ENCODE results near the gene RALY. TPM values are rescaled to one million over a fixed set of nuclear protein-coding genes. Genes with fewer than 3 reads are reported as not detected.
A peak's percentile ranks its signal among the peaks of the same experiment; 100 is the strongest.

The RALY gene
- total RNA-seq, 6 donors from 2014 or later, result 116 to 157 (median 147) TPM

DNA sequence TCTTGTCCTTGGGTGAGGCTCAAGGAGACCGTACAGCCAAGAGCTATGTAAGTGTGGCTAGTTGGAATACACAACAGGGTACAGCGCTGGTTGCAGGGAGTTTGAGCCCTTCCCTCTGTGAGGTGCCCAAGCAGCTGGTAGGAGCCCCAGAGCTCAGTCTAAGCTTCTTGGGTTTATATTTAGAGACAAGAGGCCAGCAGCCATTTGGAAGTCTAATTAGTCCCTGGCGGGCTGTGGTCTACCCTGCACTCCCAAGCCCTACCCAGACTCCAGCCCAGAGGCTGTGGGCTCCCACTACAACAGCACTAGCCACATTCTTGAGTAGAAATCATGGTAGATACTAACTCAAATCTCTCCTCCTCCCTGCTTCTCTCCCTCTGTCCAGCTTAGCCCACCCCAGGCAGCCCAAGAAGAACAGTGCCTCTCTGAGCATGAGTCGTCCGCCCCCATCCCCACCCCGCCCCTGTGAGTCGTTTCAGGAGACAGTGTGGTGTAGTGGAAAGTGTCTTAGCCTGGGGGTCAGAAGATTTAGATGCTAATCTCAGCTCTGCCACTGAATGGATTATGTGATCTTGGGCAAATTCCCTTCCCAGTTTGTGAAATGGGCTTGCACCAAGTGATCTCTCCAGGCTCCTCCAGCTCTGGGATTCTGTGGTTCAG is 80.5 kb downstream of the RALY start:
- DNase-seq (no peak), ATAC-seq (ENCODE audit: low FRiP score in 2 of 2) (no peak)
- Histone ChIP-seq H3K4me1 (peaks cover 5 to 11% (median 9%) of the 10 kb centered on the region in 4 donors), H3K27ac (no peak overlapping the region), H3K27me3 (no peaks in the 10 kb centered on the region), H3K4me3 (no peak overlapping the region), H3K9me3 (no peaks in the 10 kb centered on the region), H3K36me3 (peaks cover 6 to 70% (median 54%) of the 10 kb centered on the region in 4 donors)
- TF ChIP-seq, protein P1, sequence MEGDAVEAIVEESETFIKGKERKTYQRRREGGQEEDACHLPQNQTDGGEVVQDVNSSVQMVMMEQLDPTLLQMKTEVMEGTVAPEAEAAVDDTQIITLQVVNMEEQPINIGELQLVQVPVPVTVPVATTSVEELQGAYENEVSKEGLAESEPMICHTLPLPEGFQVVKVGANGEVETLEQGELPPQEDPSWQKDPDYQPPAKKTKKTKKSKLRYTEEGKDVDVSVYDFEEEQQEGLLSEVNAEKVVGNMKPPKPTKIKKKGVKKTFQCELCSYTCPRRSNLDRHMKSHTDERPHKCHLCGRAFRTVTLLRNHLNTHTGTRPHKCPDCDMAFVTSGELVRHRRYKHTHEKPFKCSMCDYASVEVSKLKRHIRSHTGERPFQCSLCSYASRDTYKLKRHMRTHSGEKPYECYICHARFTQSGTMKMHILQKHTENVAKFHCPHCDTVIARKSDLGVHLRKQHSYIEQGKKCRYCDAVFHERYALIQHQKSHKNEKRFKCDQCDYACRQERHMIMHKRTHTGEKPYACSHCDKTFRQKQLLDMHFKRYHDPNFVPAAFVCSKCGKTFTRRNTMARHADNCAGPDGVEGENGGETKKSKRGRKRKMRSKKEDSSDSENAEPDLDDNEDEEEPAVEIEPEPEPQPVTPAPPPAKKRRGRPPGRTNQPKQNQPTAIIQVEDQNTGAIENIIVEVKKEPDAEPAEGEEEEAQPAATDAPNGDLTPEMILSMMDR (IDR thresholded peaks at IDR 0.05), result no peak
- no peak for TF ChIP-seq POLR2A (IDR thresholded peaks at IDR 0.05)
- no peak for TF ChIP-seq POLR2AphosphoS5 (IDR thresholded peaks at IDR 0.05)
- TF ChIP-seq EP300 (IDR thresholded peaks at IDR 0.05), result no peak
- WGBS, 2 donors, result 86 to 96% methylated on average over 5 to 7 of the region's 7 CpGs

GRCh38 chr20:34075647-34076046 is 81.9 kb downstream of the RALY start:
- H3K27ac ChIP-seq, result no peak overlapping the region
- no peaks in the 10 kb centered on the region for H3K27me3 ChIP-seq
- no peak overlapping the region for H3K4me3 ChIP-seq
- ATAC-seq (ENCODE audit: low FRiP score in 2 of 2), result no peak
- H3K36me3 ChIP-seq, result peaks cover 6 to 83% (median 67%) of the 10 kb centered on the region in 4 donors
- TF ChIP-seq, protein P1 (IDR thresholded peaks at IDR 0.05), result peak in 1 of 6 experiments; percentile 6
- no peak for TF ChIP-seq POLR2A (IDR thresholded peaks at IDR 0.05)
- TF ChIP-seq POLR2AphosphoS5 (IDR thresholded peaks at IDR 0.05), result no peak
- WGBS, 2 donors, result 91 to 94% methylated on average over 15 to 16 of the region's 16 CpGs
- H3K4me1 ChIP-seq, result no peaks in the 10 kb centered on the region
- peak in 1 of 2 donors; percentile 52 for DNase-seq
- no peaks in the 10 kb centered on the region for H3K9me3 ChIP-seq

DNA sequence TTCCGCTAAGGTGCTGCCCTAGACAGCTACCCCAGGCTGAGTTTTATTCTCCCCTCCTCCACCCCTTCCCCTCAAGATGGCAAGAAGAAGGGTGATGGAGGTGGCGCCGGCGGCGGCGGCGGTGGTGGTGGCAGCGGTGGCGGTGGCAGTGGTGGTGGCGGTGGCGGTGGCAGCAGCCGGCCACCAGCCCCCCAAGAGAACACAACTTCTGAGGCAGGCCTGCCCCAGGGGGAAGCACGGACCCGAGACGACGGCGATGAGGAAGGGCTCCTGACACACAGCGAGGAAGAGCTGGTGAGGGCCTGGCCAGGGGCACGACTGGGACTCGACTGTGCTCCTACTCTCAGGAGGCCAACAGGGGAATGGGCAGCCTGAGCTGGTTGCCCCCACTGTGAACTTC is 83.2 kb downstream of the RALY start:
- no peak overlapping the region for H3K27ac ChIP-seq
- H3K4me1 ChIP-seq, result peaks cover 0 to 6% (median 2%) of the 10 kb centered on the region in 4 donors
- no peaks in the 10 kb centered on the region for H3K9me3 ChIP-seq
- H3K4me3 ChIP-seq, result no peak overlapping the region
- peaks cover 6 to 94% (median 72%) of the 10 kb centered on the region in 4 donors for H3K36me3 ChIP-seq
- H3K27me3 ChIP-seq, result no peaks in the 10 kb centered on the region
- peak in 1 of 2 donors; percentile 60 for DNase-seq
- 95 to 96% methylated on average over 17 to 20 of the region's 20 CpGs for WGBS, 2 donors
- TF ChIP-seq, protein P1 (IDR thresholded peaks at IDR 0.05), result no peak
- TF ChIP-seq EP300 (IDR thresholded peaks at IDR 0.05), result no peak
- TF ChIP-seq POLR2A (IDR thresholded peaks at IDR 0.05), result no peak
- no peak for TF ChIP-seq POLR2AphosphoS5 (IDR thresholded peaks at IDR 0.05)
- no peak for ATAC-seq (ENCODE audit: low FRiP score in 2 of 2)

- Histone ChIP-seq H3K4me3 (no peak overlapping the region), H3K9me3 (no peaks in the 10 kb centered on the region), H3K4me1 (peaks cover 5 to 22% (median 14%) of the 10 kb centered on the region in 4 donors), H3K27ac (no peak overlapping the region), H3K27me3 (no peaks in the 10 kb centered on the region), H3K36me3 (peaks cover 2 to 94% (median 67%) of the 10 kb centered on the region in 4 donors)
- WGBS, 2 donors, result 98 to 100% methylated on average over 3 to 5 of the region's 5 CpGs
- ATAC-seq (ENCODE audit: low FRiP score in 2 of 2), result no peak
- DNase-seq, result no peak
- TF ChIP-seq EP300 (IDR thresholded peaks at IDR 0.05) (no peak), POLR2A (IDR thresholded peaks at IDR 0.05) (no peak), POLR2AphosphoS5 (IDR thresholded peaks at IDR 0.05) (no peak)
- TF ChIP-seq, protein P1 (IDR thresholded peaks at IDR 0.05), result no peak
Observed at GRCh38 chr20:34078540-34078939, 84.8 kb downstream of the RALY start.

DNA sequence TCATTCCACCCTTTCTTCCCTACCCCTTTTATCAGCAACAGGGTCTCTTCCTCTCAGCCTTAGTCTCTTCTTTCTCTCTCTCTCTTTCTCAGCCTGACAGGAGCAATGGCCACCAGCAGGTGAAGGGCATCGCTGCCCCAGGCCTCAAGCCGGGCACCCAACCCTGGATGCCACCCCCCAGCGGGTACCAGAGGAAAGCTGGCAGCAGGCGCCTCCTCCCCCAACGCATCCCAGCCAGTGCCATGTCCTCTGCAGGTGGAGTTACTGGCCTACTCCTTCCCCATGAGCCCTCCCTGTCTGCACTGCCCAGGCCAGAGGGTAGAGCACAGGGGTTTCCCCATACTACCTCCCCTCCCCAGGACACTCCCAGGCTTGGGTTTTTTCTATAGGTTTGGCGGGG is 86.1 kb downstream of the RALY start:
- Histone ChIP-seq H3K27ac (no peak overlapping the region), H3K4me1 (peaks cover 5 to 22% (median 17%) of the 10 kb centered on the region in 4 donors), H3K27me3 (no peaks in the 10 kb centered on the region), H3K4me3 (no peak overlapping the region), H3K9me3 (no peaks in the 10 kb centered on the region), H3K36me3 (peaks cover 2 to 93% (median 63%) of the 10 kb centered on the region in 4 donors)
- no peak for ATAC-seq (ENCODE audit: low FRiP score in 2 of 2)
- TF ChIP-seq EP300 (IDR thresholded peaks at IDR 0.05), result no peak
- TF ChIP-seq, protein P1 (IDR thresholded peaks at IDR 0.05), result no peak
- peak in 1 of 2 donors; percentile 41 for DNase-seq
- WGBS, 2 donors, result 91 to 99% methylated on average over 4 to 6 of the region's 6 CpGs

Data from upper lobe of left lung (tissue), 6 donors.